GM18873 (cell line): ENCODE data around the gene LAMB1.
"Not testable (repeated sequence)": the region's sequence is repeated elsewhere in the genome, so short reads cannot be mapped to it uniquely, and the experiment has no call there.

Source experiments
- ATAC-seq: cut with Tn5 transposase; IDR thresholded peaks from one replicate; pipeline ENCODE4 v1.9.1; 2021; ENCODE audit warnings: mild to moderate bottlenecking, moderate library complexity, moderate number of reproducible peaks; ENCODE audit not compliant: unreplicated experiment, low FRiP score

The LAMB1 gene

GRCh38 chr7:108002726-108003598 is at the start of gene LAMB1:
Gene LAMB1, minus strand, starts transcription at chr7:108003161. Its CDS starts 276 bp downstream, at chr7:108002885.
- ATAC-seq = no peak

GRCh38 chr7:108051454-108051853 is 48.5 kb upstream of the LAMB1 start:
- no peak for ATAC-seq

GRCh38 chr7:108049962-108050361 is 47.0 kb upstream of the LAMB1 start:
- ATAC-seq = no peak

GRCh38 chr7:108048422-108048821 is 45.5 kb upstream of the LAMB1 start:
- no peak for ATAC-seq

GRCh38 chr7:108046952-108047506 is 44.1 kb upstream of the LAMB1 start:
- no peak for ATAC-seq

- no peak for ATAC-seq
These were observed 42.7 kb upstream of the LAMB1 start for GRCh38 chr7:108045669-108046068.

GRCh38 chr7:108045154-108045553 is 42.2 kb upstream of the LAMB1 start:
- ATAC-seq = no peak

- no peak for ATAC-seq
These were observed 41.4 kb upstream of the LAMB1 start for GRCh38 chr7:108044345-108044744.

- no peak for ATAC-seq
These were observed 36.0 kb upstream of the LAMB1 start for GRCh38 chr7:108038986-108039385.

- no peak for ATAC-seq
These were observed 34.8 kb upstream of the LAMB1 start for GRCh38 chr7:108037741-108038140.

GRCh38 chr7:108037140-108037539 is 34.2 kb upstream of the LAMB1 start:
- no peak for ATAC-seq

GRCh38 chr7:108034586-108034985 is 31.6 kb upstream of the LAMB1 start:
- no peak for ATAC-seq

- ATAC-seq = no peak
These were observed 31.0 kb upstream of the LAMB1 start for GRCh38 chr7:108033776-108034497.

GRCh38 chr7:108033309-108033708 is 30.3 kb upstream of the LAMB1 start:
- ATAC-seq = not testable (repeated sequence)

- no peak for ATAC-seq
These were observed 27.6 kb upstream of the LAMB1 start for GRCh38 chr7:108030516-108030915.

- ATAC-seq = no peak
These were observed 26.1 kb upstream of the LAMB1 start for GRCh38 chr7:108029034-108029433.

- no peak for ATAC-seq
These were observed 25.1 kb upstream of the LAMB1 start for GRCh38 chr7:108028111-108028510.

GRCh38 chr7:108027239-108027638 is 24.3 kb upstream of the LAMB1 start:
- no peak for ATAC-seq

GRCh38 chr7:108026647-108027046 is 23.7 kb upstream of the LAMB1 start:
- ATAC-seq = no peak

- no peak for ATAC-seq
These were observed 23.2 kb upstream of the LAMB1 start for GRCh38 chr7:108026116-108026515.

GRCh38 chr7:108024538-108024937 is 21.6 kb upstream of the LAMB1 start:
- no peak for ATAC-seq
